Activated CD8-positive, alpha-beta memory T cell treated with anti-CD3 and anti-CD28 coated beads for 36 hours (primary cell): ENCODE results near the gene PRRX1. TPM values are rescaled to one million over a fixed set of nuclear protein-coding genes. Genes with fewer than 3 reads are reported as not detected.

Experiments
- CTCF ChIA-PET: fragments of 350-600 bp; sonication (Branson Sonifier 250); formaldehyde crosslinking; loops from one replicate; lab custom pipeline; 2021; ENCODE audit warnings: antibody characterized with exemption; lab: Charles Lee
- POLR2A ChIA-PET: fragments of 350-600 bp; sonication (Branson Sonifier 250); formaldehyde crosslinking; loops from one replicate; lab custom pipeline; 2021; ENCODE audit warnings: antibody characterized with exemption; lab: Charles Lee
- total RNA-seq, 2 experiments: library from RNA; stranded (reverse); gene quantifications; one replicate each; pipeline ENCODE4 v1.2.3, GENCODE V29; 2021

PRRX1 gene
- total RNA-seq, result not detected

- CTCF ChIA-PET, result no interaction called here
- POLR2A ChIA-PET, result no interaction called here
Measured at GRCh38 chr1:170664093-170664827, at the start of gene PRRX1. TSS of gene PRRX1 (plus strand) at chr1:170664131. CDS start at chr1:170664219, 88 bp downstream.

- ChIA-PET POLR2A (no interaction called here), CTCF (no interaction called here)
Measured at GRCh38 chr1:170617591-170618330, 46.2 kb upstream of the PRRX1 start.

GRCh38 chr1:170618421-170618820 lies 45.5 kb upstream of the PRRX1 start:
- ChIA-PET CTCF (no interaction called here), POLR2A (no interaction called here)

DNA sequence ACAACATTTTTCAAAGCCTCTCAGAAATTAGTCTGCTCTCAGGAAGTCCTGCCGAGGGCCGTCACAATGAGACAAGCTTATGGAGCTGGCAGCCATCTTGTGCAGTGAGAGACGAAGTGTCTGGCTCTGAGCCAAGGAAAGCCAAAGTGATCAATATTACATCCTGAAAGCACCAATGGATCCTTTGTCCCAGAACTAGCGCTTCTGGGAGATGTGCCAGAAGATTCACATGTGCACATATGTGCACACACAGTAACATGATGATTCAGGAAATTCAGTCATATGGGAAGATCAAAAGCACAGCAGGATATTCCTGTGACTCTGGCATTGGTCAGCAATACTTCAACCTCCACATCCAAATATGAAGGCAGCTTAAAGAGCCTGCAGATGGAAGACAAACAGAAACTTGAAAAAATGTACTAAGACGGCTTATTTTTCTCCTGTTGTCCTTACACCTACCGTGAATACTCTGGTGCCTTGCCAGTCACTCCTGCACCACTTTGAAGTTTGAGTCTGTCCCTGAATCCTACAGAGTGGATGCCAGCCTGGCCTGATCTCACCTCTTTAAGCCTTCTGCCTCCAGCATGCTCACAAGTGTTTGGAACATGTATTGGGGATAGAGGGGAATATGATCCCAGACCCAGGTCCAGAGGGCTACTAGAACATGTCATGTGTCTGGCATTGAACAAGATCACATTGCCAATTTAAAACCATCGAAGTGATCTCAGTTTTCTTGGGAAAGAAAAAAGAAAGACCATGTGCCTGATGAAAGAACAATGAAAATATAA lies 44.5 kb upstream of the PRRX1 start:
- POLR2A ChIA-PET, result no interaction called here
- CTCF ChIA-PET, result no interaction called here

GRCh38 chr1:170620164-170620563 lies 43.8 kb upstream of the PRRX1 start:
- POLR2A ChIA-PET, result no interaction called here
- CTCF ChIA-PET, result interaction anchor here (0.6 kb wide), 1 partner anchor 690 kb away, joined by 3 read pairs; no protein-coding TSS in a partner anchor

DNA sequence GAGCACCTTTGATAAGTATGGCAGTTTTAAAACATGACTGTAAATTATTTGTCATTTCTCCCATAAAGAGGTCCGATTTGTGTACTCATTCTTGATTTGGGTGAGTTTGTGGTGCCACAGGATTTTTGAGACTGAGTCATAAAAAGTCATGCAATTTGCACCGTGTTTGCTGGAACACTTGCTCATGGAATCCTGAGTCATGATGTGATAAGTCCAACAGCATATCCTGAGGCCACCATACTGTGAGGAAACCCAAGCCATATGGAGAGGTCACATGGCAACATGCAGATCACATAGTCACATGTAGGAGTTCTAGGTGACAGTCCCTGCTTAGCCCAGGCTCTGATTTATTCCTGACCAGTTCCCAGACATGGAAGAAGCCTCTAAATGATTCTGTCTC lies 40.8 kb upstream of the PRRX1 start:
- CTCF ChIA-PET, result no interaction called here
- POLR2A ChIA-PET, result no interaction called here

- ChIA-PET POLR2A (no interaction called here), CTCF (no interaction called here)
Measured at GRCh38 chr1:170624146-170624545, 39.8 kb upstream of the PRRX1 start.

DNA sequence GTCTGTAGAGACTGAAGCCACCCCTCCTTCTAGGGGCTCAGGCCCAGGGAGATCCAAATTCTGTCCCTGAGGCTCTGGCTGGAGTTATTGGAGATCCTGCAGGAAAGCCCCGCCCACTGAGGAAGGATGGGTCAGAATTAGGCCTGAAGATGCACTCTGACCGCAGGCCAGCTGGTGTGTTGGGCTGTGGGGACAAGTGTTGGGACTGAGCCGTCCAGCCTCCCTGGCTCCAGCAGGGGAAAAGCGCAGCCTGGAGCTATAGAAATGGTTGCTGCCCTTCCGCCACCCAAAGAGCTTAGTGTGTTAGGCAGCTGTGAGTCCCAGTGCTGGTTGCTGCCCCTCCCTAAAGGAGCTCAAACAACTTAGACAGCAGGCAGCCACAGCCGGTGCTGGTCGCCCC lies 33.0 kb upstream of the PRRX1 start:
- CTCF ChIA-PET, result no interaction called here
- POLR2A ChIA-PET, result no interaction called here

DNA sequence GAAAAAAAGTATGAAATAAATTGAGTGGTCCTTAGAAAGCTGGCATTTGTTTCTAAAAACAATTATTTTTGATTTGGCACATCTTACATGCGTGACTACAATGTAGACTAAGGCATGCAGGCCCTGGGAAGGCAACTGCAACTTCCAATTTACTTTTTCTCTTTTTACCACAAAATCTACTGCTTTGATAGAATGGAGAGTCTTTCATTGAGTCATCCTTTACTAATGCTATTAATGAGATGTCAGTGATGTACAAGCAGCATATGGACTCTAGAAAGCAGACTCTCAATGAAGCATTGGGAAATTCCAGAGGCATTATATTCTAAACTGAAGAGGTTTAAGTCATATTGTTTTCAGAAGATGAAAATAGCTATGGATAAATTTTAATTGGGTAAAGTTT lies 29.6 kb upstream of the PRRX1 start:
- CTCF ChIA-PET, result no interaction called here
- POLR2A ChIA-PET, result no interaction called here

GRCh38 chr1:170634824-170635410 lies 29.0 kb upstream of the PRRX1 start:
- CTCF ChIA-PET, result no interaction called here

DNA sequence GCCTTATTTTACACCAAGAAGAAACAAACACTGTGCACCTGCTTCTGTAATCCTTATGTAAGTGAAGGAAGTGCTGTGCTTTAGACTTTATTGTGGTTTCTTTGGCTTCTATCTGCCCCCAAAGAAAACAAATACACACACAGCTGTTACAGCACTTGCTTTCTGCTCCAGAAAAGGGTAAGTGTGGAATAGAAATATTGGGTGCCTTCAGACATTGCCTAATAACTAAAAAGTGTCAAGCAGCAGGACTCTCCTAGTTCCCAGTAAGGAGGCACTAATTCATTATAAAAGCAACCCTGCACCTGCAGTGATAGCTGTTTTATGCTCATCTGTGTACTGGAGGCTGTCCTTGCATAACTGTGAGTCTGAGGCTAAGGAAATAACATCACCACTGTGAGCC lies 23.4 kb upstream of the PRRX1 start:
- ChIA-PET POLR2A (no interaction called here), CTCF (no interaction called here)

More at GRCh38 chr1:170634824-170635410, 29.0 kb upstream of the PRRX1 start:
- POLR2A ChIA-PET, result no interaction called here

DNA sequence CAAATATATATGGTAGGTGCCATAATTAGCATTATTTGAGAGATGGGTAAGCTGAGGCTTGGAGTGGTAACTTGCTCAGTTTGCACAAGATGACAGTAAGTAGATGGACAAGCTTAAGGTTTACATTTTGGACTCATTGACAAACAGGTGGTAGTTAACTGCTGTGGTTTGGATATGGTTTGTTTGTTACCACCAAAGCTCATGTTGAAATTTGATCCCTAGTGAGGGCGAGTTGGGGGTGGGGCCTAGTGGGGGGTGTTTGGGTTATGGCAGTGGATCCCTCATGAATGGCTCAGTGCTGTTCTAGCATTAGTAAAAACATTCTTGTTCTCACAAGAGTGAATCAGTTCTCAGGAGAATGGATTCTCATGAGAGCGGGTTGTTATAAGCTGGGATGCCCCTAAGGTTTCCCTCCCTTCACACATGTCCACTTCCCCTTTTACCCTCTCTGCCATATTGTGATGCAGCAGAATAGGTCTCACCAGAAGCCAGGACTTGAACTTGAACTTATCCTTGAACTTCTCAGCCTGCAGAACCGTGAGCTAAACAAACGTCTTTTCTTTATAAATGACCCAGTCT lies 6.6 kb upstream of the PRRX1 start:
- CTCF ChIA-PET, result no interaction called here
- POLR2A ChIA-PET, result interaction anchor here (0.6 kb wide), 1 partner anchor 1060 kb away, joined by 4 read pairs; no protein-coding TSS in a partner anchor

DNA sequence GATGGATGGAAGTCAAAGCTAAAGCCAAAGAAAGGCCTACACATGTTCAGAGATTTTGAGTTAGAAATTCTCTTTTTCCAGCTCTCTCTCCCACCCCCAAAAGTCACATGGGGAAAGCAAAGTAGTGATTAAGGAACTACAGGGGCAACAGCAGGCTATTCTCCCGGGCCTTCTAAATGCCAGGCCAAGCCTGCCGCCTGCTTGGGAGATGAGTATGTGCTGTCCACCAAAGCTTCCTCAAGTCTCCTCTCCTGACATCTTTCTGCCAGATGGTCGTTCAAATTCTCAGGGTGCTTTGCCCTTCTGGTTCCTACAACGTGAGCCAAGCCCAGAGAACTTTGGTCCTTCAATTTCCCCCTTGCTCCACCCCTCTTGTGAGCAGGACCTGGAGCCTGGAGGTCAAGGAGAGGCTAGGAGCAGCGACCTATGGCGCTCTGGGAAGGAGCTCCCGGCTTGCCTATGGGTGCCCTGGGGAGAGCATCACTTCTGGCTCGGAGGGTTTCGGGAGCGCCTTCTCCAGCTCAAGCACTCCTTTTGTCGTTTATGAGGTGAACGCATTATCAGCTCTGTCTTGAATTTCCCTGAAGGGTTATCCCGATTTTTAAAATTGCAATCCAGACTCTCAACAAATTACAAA lies 4.4 kb upstream of the PRRX1 start:
- POLR2A ChIA-PET, result interaction anchor here (0.6 kb wide), 2 partner anchors 661 to 850 kb away, joined by 12 to 14 read pairs; no protein-coding TSS in a partner anchor
- CTCF ChIA-PET, result no interaction called here

DNA sequence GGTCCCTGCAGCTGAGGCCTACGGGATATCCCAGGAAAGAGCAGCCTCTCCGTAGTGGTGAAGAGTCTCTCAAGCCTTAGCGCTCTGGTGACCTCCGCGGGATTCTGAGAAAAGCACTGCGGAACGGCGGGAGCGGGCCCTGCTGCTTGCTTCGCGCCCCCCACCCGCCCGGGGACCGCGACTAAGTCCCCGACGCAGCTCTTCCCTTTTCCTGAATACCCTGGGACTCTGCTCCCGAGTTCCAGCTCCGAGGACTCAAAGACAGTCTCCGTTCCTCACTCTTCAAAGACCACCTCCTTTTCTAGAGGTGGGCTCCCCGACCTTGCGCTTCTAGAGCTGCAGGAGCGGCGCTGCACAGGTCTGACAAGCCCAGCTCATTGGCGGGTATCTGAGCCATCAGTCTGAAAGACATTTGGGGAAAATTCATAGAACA lies 3.6 kb upstream of the PRRX1 start:
- CTCF ChIA-PET, result no interaction called here
- POLR2A ChIA-PET, result no interaction called here

- ChIA-PET CTCF (no interaction called here), POLR2A (no interaction called here)
Measured at GRCh38 chr1:170660871-170661645, 2.9 kb upstream of the PRRX1 start.

GRCh38 chr1:170661646-170662411 lies 2.1 kb upstream of the PRRX1 start:
- ChIA-PET CTCF (no interaction called here), POLR2A (no interaction called here)
